ENCODE data around the gene MT1HL1. TPM values are rescaled to one million over a fixed set of nuclear protein-coding genes. Genes with fewer than 3 reads are reported as not detected.

Gene MT1HL1
- total and polyA plus RNA-seq, 8 donors: not detected

DNA sequence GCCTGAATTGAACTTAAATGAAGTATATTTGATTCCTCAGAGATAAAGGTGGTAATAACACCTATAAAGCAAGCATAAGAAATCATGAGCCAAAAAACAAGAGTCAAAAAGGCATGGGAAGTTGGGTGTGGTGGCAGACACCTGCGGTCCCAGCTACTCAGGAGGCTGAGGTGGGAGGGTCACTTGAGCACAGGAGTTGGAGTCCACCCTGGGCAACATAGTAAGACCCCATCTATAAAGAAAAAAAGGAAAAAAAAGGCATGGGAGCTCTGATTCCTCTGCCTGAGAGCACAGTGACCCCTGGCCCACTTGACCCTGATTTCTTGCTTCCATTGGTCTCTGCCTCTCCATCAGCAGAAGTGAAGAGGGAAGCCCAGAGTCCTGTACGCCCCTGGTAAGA is 40.3 kb downstream of the MT1HL1 start:
- Histone ChIP-seq H3K4me1 (no peaks in the 10 kb centered on the region), H3K9me3 (peaks cover 0 to 4% of the 10 kb centered on the region in 2 donors), H3K4me3 (no peak overlapping the region), H3K27ac (no peak overlapping the region), H3K36me3 (no peaks in the 10 kb centered on the region), H3K27me3 (no peaks in the 10 kb centered on the region)
- intact Hi-C loops (cut with DNase I): no loop called here
- no peak for ATAC-seq
- no peak for DNase-seq
- TF ChIP-seq, protein P1, sequence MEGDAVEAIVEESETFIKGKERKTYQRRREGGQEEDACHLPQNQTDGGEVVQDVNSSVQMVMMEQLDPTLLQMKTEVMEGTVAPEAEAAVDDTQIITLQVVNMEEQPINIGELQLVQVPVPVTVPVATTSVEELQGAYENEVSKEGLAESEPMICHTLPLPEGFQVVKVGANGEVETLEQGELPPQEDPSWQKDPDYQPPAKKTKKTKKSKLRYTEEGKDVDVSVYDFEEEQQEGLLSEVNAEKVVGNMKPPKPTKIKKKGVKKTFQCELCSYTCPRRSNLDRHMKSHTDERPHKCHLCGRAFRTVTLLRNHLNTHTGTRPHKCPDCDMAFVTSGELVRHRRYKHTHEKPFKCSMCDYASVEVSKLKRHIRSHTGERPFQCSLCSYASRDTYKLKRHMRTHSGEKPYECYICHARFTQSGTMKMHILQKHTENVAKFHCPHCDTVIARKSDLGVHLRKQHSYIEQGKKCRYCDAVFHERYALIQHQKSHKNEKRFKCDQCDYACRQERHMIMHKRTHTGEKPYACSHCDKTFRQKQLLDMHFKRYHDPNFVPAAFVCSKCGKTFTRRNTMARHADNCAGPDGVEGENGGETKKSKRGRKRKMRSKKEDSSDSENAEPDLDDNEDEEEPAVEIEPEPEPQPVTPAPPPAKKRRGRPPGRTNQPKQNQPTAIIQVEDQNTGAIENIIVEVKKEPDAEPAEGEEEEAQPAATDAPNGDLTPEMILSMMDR (IDR thresholded peaks at IDR 0.05): no peak

DNA sequence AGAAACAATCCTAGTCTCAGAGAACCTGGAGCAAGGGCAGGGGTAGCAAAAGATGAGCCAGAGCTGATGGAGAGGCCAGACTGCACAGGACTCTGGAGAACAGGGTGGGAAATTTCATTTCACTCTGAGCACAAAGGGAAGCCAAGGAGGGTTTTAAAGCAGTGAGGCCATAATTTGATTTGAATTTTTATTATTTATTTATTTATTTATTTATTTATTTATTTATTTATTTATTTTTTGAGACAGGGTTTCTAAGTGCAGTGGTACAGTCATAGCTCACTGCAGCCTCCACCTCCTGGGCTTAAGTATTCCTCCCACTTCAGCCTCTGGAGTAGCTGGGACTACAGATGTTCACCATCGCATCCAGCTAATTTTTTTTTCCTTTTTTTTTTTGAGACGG is 45.1 kb downstream of the MT1HL1 start:
- Histone ChIP-seq H3K9me3 (peaks cover 0 to 13% of the 10 kb centered on the region in 2 donors), H3K36me3 (no peaks in the 10 kb centered on the region), H3K4me3 (no peak overlapping the region), H3K27me3 (no peaks in the 10 kb centered on the region), H3K27ac (no peak overlapping the region), H3K4me1 (no peaks in the 10 kb centered on the region)
- ATAC-seq (no peak), DNase-seq (no peak)
- TF ChIP-seq, protein P1 (IDR thresholded peaks at IDR 0.05): no peak
- intact Hi-C loops (cut with DNase I): no loop called here

DNA sequence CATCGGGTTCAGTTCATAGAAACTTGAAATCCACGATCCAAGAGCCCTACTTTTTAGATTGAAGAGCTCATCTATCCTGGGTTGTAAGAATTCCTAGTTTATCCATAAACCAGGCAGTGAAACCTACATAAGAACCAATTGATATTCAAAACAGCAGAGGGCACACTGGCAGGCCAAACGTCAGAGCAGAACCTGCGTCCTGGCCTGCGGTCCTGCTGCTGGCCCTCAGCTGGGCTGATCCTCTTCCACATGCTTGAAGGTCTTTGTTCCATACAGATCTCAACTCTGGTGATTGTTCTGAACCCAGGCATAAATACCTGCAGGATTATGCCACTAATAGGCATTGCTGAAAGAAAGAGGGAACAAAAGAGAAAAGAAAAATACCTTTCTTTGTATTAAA is 47.0 kb downstream of the MT1HL1 start:
- ATAC-seq (no peak), DNase-seq (no peak)
- no peaks in the 10 kb centered on the region for H3K4me1 ChIP-seq
- no peak overlapping the region for H3K4me3 ChIP-seq
- H3K27ac ChIP-seq: no peak overlapping the region
- H3K36me3 ChIP-seq: no peaks in the 10 kb centered on the region
- H3K27me3 ChIP-seq: no peaks in the 10 kb centered on the region
- H3K9me3 ChIP-seq: peaks cover 0 to 13% of the 10 kb centered on the region in 2 donors
- TF ChIP-seq, protein P1 (IDR thresholded peaks at IDR 0.05): no peak
- intact Hi-C loops (cut with DNase I): no loop called here

Other genes starting within 250 kb of the MT1HL1 start
- 10 to 100 TPM; 35.9 to 40.4 TPM for gene MTR, start 209.1 kb downstream of the MT1HL1 start, total RNA-seq
- 10 to 100 TPM; 39.4 to 52.2 (median 45.3) TPM for gene MTR, start 209.1 kb downstream of the MT1HL1 start, polyA plus RNA-seq (ENCODE audit: insufficient read length in 6 of 6)
- gene RYR2, start 37.7 kb upstream of the MT1HL1 start, total RNA-seq: 10 to 100 TPM in 1 of 2 donors, 1 to 10 TPM in 1; 4.7 to 10.3 TPM
- 1 to 10 TPM; 5.0 to 9.4 (median 7.6) TPM for gene RYR2, start 37.7 kb upstream of the MT1HL1 start, polyA plus RNA-seq (ENCODE audit: insufficient read length in 6 of 6)

Data from left lung (tissue), 10 donors.